OCI-LY7 (cell line): ENCODE measurements around the gene PCDHGA2. TPM values are rescaled to one million over a fixed set of nuclear protein-coding genes. Genes with fewer than 3 reads are reported as not detected.

Source experiments
- BruUV-seq: library from RNA; stranded (reverse); fragments of 400-500 nt; replicated peaks from 2 replicates; lab custom pipeline; 2021; lab: Mats Ljungman, UMichigan
- CTCF ChIA-PET: fragments of 300-600 bp; sonication (Branson Sonifier 250); formaldehyde crosslinking; loops from one replicate; lab custom pipeline; 2022; ENCODE audit warnings: antibody characterized with exemption; ENCODE audit not compliant: unreplicated experiment; lab: Charles Lee
- POLR2A ChIA-PET: fragments of 300-600 bp; sonication (Branson Sonifier 250); formaldehyde crosslinking; loops from one replicate; lab custom pipeline; 2022; ENCODE audit warnings: antibody characterized with exemption; lab: Charles Lee
- DNase-seq: peaks from one replicate; pipeline ENCODE4 v3.0.0-alpha.2; 2015; ENCODE audit warnings: low spot score
- H2AFZ ChIP-seq: fragments of 200-600 bp; sonication (generic), shearing (Covaris generic); 2 replicates; pipeline ENCODE4 v1.6.1; 2014; ENCODE audit warnings: mild to moderate bottlenecking, antibody characterized with exemption, low read length, moderate library complexity
- H3K27ac ChIP-seq: fragments of 200-600 bp; sonication (generic); 2 replicates; pipeline ENCODE4 v1.5.1; 2014; ENCODE audit warnings: mixed run types, low read depth, mild to moderate bottlenecking, moderate library complexity, low read length, inconsistent platforms; ENCODE audit not compliant: poor library complexity, severe bottlenecking
- H3K36me3 ChIP-seq: fragments of 200-600 bp; sonication (generic); 2 replicates; pipeline ENCODE4 v1.6.1; 2014; ENCODE audit warnings: mild to moderate bottlenecking, antibody characterized with exemption, low read length, moderate library complexity, mixed read lengths; ENCODE audit not compliant: insufficient read depth
- H3K4me1 ChIP-seq: fragments of 200-600 bp; sonication (generic); 2 replicates; pipeline ENCODE4 v1.5.1; 2014; ENCODE audit warnings: mild to moderate bottlenecking, low read length; ENCODE audit not compliant: insufficient read depth, poor library complexity, severe bottlenecking
- H3K4me2 ChIP-seq: fragments of 200-600 bp; sonication (generic); 2 replicates; pipeline ENCODE4 v1.6.1; 2014; ENCODE audit warnings: mild to moderate bottlenecking, low read length
- H3K4me3 ChIP-seq: fragments of 200-600 bp; sonication (generic); 2 replicates; pipeline ENCODE4 v1.5.1; 2014; ENCODE audit warnings: mild to moderate bottlenecking, low read depth, low read length; ENCODE audit not compliant: poor library complexity, severe bottlenecking
- H3K79me2 ChIP-seq: fragments of 200-600 bp; sonication (generic); 2 replicates; pipeline ENCODE4 v1.6.1; 2016; ENCODE audit warnings: low read depth, mild to moderate bottlenecking, low read length, moderate library complexity, mixed read lengths; ENCODE audit not compliant: insufficient read depth
- H3K9me2 ChIP-seq: fragments of 200-600 bp; sonication (generic); 2 replicates; pipeline ENCODE4 v1.6.1; 2016; ENCODE audit warnings: mild to moderate bottlenecking, low read length, mixed read lengths; ENCODE audit not compliant: insufficient read depth
- H3K9me3 ChIP-seq: fragments of 200-600 bp; sonication (generic); 2 replicates; pipeline ENCODE4 v1.6.1; 2014; ENCODE audit warnings: mild to moderate bottlenecking, mixed run types, low read length, mixed read lengths
- H4K20me1 ChIP-seq: fragments of 200-600 bp; sonication (generic); 2 replicates; pipeline ENCODE4 v1.6.1; 2014; ENCODE audit warnings: mild to moderate bottlenecking, antibody characterized with exemption, low read length, moderate library complexity, mixed read lengths; ENCODE audit not compliant: insufficient read depth
- CTCF ChIP-seq: fragments of 200-600 bp; sonication (generic); conservative IDR thresholded peaks from 2 replicates; pipeline ENCODE4 v1.5.1; 2014; ENCODE audit warnings: mild to moderate bottlenecking, antibody characterized with exemption, low read length, moderate library complexity, mixed read lengths
- EZH2phosphoT487 ChIP-seq: fragments of 200-600 bp; sonication (generic); IDR thresholded peaks from 2 replicates; pipeline ENCODE4 v1.6.1; 2018; ENCODE audit warnings: low read depth, borderline replicate concordance, mild to moderate bottlenecking, mixed run types, antibody characterized with exemption, low read length, moderate library complexity, mixed read lengths
- intact Hi-C: fragments of 100-400 bp; cut with micrococcal nuclease; formaldehyde crosslinking; loops from one replicate; pipeline ENCODE4 v1.10.0; 2022; ENCODE audit not compliant: unreplicated experiment
- total RNA-seq, 2 experiments: library from RNA; depleted of rRNA in 1 of 2; stranded (reverse); fragments of >200 nt in 1 of 2; shearing (Covaris generic) in 1 of 2; gene quantifications; 2 replicates each; pipeline ENCODE4 v1.2.3, GENCODE V29; 2014 to 2022

The PCDHGA2 gene
- total RNA-seq, 2 experiments from 2014 or later: 0.19 to 0.74 TPM

DNA sequence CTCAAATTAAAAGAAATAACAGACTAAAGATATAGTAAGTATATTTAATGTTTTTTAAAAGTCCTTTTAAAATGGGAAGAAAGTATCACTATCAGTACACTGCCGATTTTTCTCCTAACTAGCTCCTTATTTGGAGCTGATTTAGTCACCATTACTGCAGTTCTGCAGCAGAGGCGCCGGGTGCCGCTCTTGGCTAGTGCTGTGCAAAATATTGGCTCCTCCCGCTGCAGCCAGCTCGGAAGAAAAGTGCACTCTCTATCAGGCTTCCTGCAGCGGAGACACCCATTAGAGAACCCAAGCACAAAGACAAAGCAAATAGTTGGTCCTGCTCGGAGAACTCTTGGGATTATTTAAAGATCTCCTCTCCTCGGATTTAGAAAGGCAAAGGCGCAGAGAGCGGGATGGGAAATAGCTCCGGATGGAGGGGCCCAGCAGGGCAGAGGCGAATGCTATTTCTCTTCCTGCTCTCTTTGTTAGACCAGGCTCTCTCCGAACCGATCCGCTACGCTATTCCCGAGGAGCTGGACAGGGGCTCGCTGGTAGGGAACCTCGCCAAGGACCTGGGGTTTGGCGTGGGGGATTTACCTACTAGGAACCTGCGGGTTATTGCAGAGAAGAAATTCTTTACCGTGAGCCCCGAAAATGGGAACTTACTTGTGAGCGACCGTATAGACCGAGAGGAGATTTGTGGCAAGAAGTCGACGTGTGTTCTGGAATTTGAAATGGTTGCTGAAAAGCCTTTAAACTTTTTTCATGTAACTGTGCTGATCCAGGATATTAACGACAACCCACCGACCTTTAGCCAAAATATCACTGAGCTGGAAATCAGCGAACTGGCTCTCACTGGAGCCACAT is 31.7 kb downstream of the PCDHGA2 start, which contains the start of gene PCDHGB3:
TSS of gene PCDHGB3 (plus strand) at position 249 of the 855 bp plus-strand sequence. CDS start at position 402, 153 bp downstream.
- intact Hi-C loops: loop anchor here (5.0 kb wide), 1 partner anchor 187 kb away; no protein-coding TSS in a partner anchor
- H3K27ac ChIP-seq: no peak within 1 kb of the TSS
- H3K9me2 ChIP-seq: no peaks in the 10 kb centered on the region
- DNase-seq: peak; percentile 61
- POLR2A ChIA-PET: interaction anchor here (0.5 to 1.6 kb wide), 12 partner anchors 11 to 685 kb away, joined by 3 to 7 read pairs (median 3); partner anchors contain the start of genes PCDHB15 and PCDHGB5
- H3K4me2 ChIP-seq: peak within 1 kb of the TSS; percentile 55
- peak within 1 kb of the TSS; percentile 34 for H3K4me3 ChIP-seq
- H3K4me1 ChIP-seq: peaks cover 12% of the 10 kb centered on the region
- TF ChIP-seq EZH2phosphoT487 (no peak), CTCF (peak; percentile 72)
- BruUV-seq: no TSS peak
- CTCF ChIA-PET: interaction anchor here (0.6 to 1.5 kb wide), 10 partner anchors 10 to 194 kb away, joined by 3 to 5 read pairs (median 4); partner anchors contain the start of genes PCDHGA10, PCDHGA11 and PCDHGB2
- H3K36me3 ChIP-seq: peaks cover 17% of the 10 kb centered on the region
- peak within 1 kb of the TSS; percentile 73 for H2AFZ ChIP-seq
- no peaks in the 10 kb centered on the region for H3K9me3 ChIP-seq
- no peaks in the 10 kb centered on the region for H3K79me2 ChIP-seq
- H4K20me1 ChIP-seq: no peaks in the 10 kb centered on the region

DNA sequence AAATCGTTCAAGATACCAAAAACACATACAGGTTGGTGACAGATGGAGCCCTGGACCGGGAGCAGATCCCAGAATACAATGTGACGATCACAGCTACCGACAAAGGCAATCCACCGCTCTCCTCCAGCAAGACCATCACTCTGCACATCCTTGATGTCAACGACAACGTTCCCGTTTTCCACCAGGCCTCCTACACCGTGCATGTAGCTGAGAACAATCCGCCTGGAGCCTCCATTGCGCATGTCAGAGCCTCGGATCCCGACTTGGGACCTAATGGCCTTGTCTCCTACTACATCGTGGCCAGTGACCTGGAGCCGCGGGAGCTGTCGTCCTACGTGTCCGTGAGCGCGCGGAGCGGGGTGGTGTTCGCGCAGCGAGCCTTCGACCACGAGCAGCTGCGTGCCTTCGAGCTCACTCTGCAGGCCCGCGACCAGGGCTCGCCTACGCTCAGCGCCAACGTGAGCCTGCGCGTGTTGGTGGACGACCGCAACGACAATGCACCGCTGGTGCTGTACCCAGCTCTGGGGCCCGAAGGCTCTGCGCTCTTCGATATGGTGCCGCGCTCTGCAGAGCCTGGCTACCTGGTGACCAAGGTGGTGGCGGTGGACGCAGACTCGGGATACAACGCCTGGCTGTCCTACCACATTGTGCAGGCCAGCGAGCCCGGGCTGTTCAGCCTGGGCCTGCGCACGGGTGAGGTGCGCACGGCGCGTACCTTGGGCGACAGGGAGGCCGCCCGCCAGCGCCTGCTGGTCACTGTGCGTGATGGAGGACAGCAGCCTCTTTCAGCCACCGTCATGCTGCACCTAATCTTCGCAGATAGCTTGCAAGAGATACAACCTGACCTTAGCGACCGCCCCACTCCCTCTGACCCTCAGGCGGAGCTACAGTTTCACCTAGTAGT is 33.3 kb downstream of the PCDHGA2 start:
- intact Hi-C loops: loop anchor here (5.0 kb wide), 1 partner anchor 185 kb away; no protein-coding TSS in a partner anchor
- BruUV-seq: no TSS peak
- no peak for TF ChIP-seq CTCF
- no peak for TF ChIP-seq EZH2phosphoT487
- peaks cover 12% of the 10 kb centered on the region for H3K4me1 ChIP-seq
- no peaks in the 10 kb centered on the region for H3K9me2 ChIP-seq
- POLR2A ChIA-PET: no interaction called here
- no peak for DNase-seq
- no peaks in the 10 kb centered on the region for H3K79me2 ChIP-seq
- H3K4me2 ChIP-seq: no peak overlapping the region
- CTCF ChIA-PET: interaction anchor here (0.9 kb wide), 1 partner anchor 12 kb away, joined by 3 read pairs; no protein-coding TSS in a partner anchor
- peaks cover 11% of the 10 kb centered on the region; the same call in 1 of the 2 replicates for H3K36me3 ChIP-seq
- H4K20me1 ChIP-seq: no peaks in the 10 kb centered on the region
- no peak overlapping the region for H2AFZ ChIP-seq
- H3K4me3 ChIP-seq: no peak overlapping the region
- no peak overlapping the region for H3K27ac ChIP-seq
- H3K9me3 ChIP-seq: no peaks in the 10 kb centered on the region
